ENCODE measurements around the gene KLF7.

DNA sequence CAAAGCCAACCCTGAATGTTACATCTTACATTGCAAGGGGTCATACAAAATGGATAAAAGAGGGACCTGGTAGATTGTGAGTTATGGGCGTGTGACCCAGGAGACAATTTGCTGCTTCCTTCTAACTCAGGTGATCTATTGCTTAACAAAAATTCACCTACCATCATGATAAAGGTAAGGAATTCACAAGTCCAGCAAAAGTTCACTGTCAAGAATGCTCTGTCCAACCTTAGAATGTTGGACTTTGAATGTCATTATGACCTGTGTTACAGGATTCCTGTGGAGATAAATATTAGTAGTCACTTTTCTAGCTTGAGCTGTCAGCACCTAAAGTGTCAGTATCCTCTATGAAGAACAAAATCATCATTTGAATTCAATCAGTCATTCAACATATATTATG is 7.9 kb upstream of the KLF7 start:
- TF ChIP-seq EP300 (IDR thresholded peaks at IDR 0.05; ENCODE audit: borderline replicate concordance) (no peak), NFIC (IDR thresholded peaks at IDR 0.05) (no peak), TAF1 (IDR thresholded peaks at IDR 0.05; ENCODE audit: low read depth) (no peak), CEBPB (IDR thresholded peaks at IDR 0.05) (no peak), CREB1 (IDR thresholded peaks at IDR 0.05; ENCODE audit: low read depth) (no peak), RAD21 (IDR thresholded peaks at IDR 0.05; ENCODE audit: low read depth) (no peak), EGR1 (IDR thresholded peaks at IDR 0.05) (no peak), YY1 (IDR thresholded peaks at IDR 0.05; ENCODE audit: low read depth) (no peak), MAX (IDR thresholded peaks at IDR 0.05) (no peak), TCF12 (IDR thresholded peaks at IDR 0.05; ENCODE audit: low read depth) (no peak), USF1 (IDR thresholded peaks at IDR 0.05) (no peak), ZBTB7A (IDR thresholded peaks at IDR 0.05; ENCODE audit: low read depth) (no peak)
- TF ChIP-seq, protein P1, sequence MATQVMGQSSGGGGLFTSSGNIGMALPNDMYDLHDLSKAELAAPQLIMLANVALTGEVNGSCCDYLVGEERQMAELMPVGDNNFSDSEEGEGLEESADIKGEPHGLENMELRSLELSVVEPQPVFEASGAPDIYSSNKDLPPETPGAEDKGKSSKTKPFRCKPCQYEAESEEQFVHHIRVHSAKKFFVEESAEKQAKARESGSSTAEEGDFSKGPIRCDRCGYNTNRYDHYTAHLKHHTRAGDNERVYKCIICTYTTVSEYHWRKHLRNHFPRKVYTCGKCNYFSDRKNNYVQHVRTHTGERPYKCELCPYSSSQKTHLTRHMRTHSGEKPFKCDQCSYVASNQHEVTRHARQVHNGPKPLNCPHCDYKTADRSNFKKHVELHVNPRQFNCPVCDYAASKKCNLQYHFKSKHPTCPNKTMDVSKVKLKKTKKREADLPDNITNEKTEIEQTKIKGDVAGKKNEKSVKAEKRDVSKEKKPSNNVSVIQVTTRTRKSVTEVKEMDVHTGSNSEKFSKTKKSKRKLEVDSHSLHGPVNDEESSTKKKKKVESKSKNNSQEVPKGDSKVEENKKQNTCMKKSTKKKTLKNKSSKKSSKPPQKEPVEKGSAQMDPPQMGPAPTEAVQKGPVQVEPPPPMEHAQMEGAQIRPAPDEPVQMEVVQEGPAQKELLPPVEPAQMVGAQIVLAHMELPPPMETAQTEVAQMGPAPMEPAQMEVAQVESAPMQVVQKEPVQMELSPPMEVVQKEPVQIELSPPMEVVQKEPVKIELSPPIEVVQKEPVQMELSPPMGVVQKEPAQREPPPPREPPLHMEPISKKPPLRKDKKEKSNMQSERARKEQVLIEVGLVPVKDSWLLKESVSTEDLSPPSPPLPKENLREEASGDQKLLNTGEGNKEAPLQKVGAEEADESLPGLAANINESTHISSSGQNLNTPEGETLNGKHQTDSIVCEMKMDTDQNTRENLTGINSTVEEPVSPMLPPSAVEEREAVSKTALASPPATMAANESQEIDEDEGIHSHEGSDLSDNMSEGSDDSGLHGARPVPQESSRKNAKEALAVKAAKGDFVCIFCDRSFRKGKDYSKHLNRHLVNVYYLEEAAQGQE (IDR thresholded peaks at IDR 0.05; ENCODE audit: low read depth): no peak

Measured in Ishikawa (cell line).